Fibroblast of lung (primary cell): Measurements from ENCODE around the gene DRC3. TPM values are rescaled to one million over a fixed set of nuclear protein-coding genes. Genes with fewer than 3 reads are reported as not detected.

ENCODE experiments used
- DNase-seq, 2 donors: peaks; one replicate each; pipeline versions ENCODE4 v3.0.0 to v3.0.0-alpha.2; 2010; ENCODE audit warnings: low read depth in 2 of 2
- H2AFZ ChIP-seq: 2 replicates; pipeline ENCODE4 v1.5.1; 2012; ENCODE audit warnings: low read length, control low read depth, inconsistent platforms
- H3K27ac ChIP-seq: 2 replicates; pipeline ENCODE4 v1.5.1; 2011; ENCODE audit warnings: low read length, control low read depth; ENCODE audit not compliant: insufficient read depth
- H3K27me3 ChIP-seq: 2 replicates; pipeline ENCODE4 v1.5.1; 2011; ENCODE audit warnings: mild to moderate bottlenecking, low read length; ENCODE audit not compliant: control insufficient read depth, insufficient read depth
- H3K36me3 ChIP-seq: 2 replicates; pipeline ENCODE4 v1.5.1; 2011; ENCODE audit warnings: low read length; ENCODE audit not compliant: control insufficient read depth, insufficient read depth
- H3K4me1 ChIP-seq: 2 replicates; pipeline ENCODE4 v1.5.1; 2011; ENCODE audit warnings: low read length; ENCODE audit not compliant: control insufficient read depth, insufficient read depth; ENCODE audit errors: extremely low read depth
- H3K4me2 ChIP-seq: 2 replicates; pipeline ENCODE4 v1.5.1; 2011; ENCODE audit warnings: low read length, control low read depth; ENCODE audit not compliant: insufficient read depth; ENCODE audit errors: extremely low read depth
- H3K4me3 ChIP-seq, 4 experiments: fragments of 200-600 bp in 1 of 4; sonication (generic) in 1 of 4; replicated peaks in 1 of 4; 2 replicates each; pipeline ENCODE4 v1.5.1; 2011 to 2016; ENCODE audit warnings: low read length in 4 of 4, low read depth in 3 of 4, mild to moderate bottlenecking in 3 of 4, control low read depth in 2 of 4, inconsistent platforms in 1 of 4, mixed read lengths in 1 of 4; ENCODE audit not compliant: insufficient read depth in 1 of 4; ENCODE audit errors: control extremely low read depth in 1 of 4
- H3K79me2 ChIP-seq: 2 replicates; pipeline ENCODE4 v1.5.1; 2012; ENCODE audit warnings: mild to moderate bottlenecking, low read length, inconsistent platforms; ENCODE audit not compliant: control insufficient read depth, insufficient read depth
- H3K9ac ChIP-seq: 2 replicates; pipeline ENCODE4 v1.5.1; 2011; ENCODE audit warnings: mild to moderate bottlenecking, low read length, control low read depth; ENCODE audit not compliant: insufficient read depth
- H3K9me3 ChIP-seq: 2 replicates; pipeline ENCODE4 v1.5.1; 2012; ENCODE audit warnings: low read depth, low read length; ENCODE audit not compliant: control insufficient read depth, insufficient read depth
- H4K20me1 ChIP-seq: 2 replicates; pipeline ENCODE4 v1.5.1; 2011; ENCODE audit warnings: low read length; ENCODE audit not compliant: control insufficient read depth, insufficient read depth; ENCODE audit errors: extremely low read depth
- CTCF ChIP-seq, 2 donors: IDR thresholded peaks in 1 of 2; conservative IDR thresholded peaks in 1 of 2; 1 replicate in 1 of 2; 2 replicates in 1 of 2; pipeline ENCODE4 v1.5.1; 2011 to 2012; ENCODE audit warnings: low read length in 2 of 2, control low read depth in 1 of 2, inconsistent platforms in 1 of 2, low read depth in 1 of 2, mild to moderate bottlenecking in 1 of 2
- EZH2 ChIP-seq: IDR thresholded peaks from 2 replicates; pipeline ENCODE4 v1.5.1; 2012; ENCODE audit warnings: low read length, control low read depth, mild to moderate bottlenecking; ENCODE audit errors: missing control alignments
- polyA plus RNA-seq, 2 donors: library from polyadenylated mRNA; depleted of rRNA in 1 of 2; stranded (reverse) in 1 of 2; unstranded in 1 of 2; fragments of >200 nt; gene quantifications; 2 replicates each; pipeline ENCODE4 v1.2.1, GENCODE V29; 2011 to 2012; ENCODE audit warnings: missing spikeins in 1 of 2
- total RNA-seq: library from RNA; depleted of rRNA; stranded (reverse); fragments of >200 nt; gene quantifications from 2 replicates; pipeline ENCODE4 v1.2.1, GENCODE V29; 2014

DRC3 gene
- total and polyA plus RNA-seq, 2 donors (not counting 1 experiment from before 2014, with no cell fraction given), result 0.33 to 0.37 TPM

GRCh38 chr17:18019838-18020154, 47.1 kb downstream of the DRC3 start:
- H4K20me1 ChIP-seq, result no peaks in the 10 kb centered on the region
- no peak overlapping the region for H3K9ac ChIP-seq
- no peaks in the 10 kb centered on the region for H3K79me2 ChIP-seq
- no peak overlapping the region for H2AFZ ChIP-seq
- no peak overlapping the region for H3K27ac ChIP-seq
- H3K9me3 ChIP-seq, result no peaks in the 10 kb centered on the region
- no peak for DNase-seq
- TF ChIP-seq CTCF (conservative IDR thresholded peaks at IDR 0.05 in 1 of 2, IDR thresholded peaks at IDR 0.05 in 1 of 2; ENCODE audit: low read depth in 1 of 2, low read length in 2 of 2) (no peak), EZH2 (no peak)
- no peak overlapping the region for H3K4me2 ChIP-seq
- H3K4me3 ChIP-seq, result no peak overlapping the region
- H3K4me1 ChIP-seq, result no peaks in the 10 kb centered on the region
- peaks cover 4% of the 10 kb centered on the region for H3K36me3 ChIP-seq
- H3K27me3 ChIP-seq, result no peaks in the 10 kb centered on the region

- Histone ChIP-seq H3K4me1 (peaks cover 2% of the 10 kb centered on the region), H4K20me1 (no peaks in the 10 kb centered on the region), H2AFZ (no peak overlapping the region), H3K4me3 (no peak overlapping the region), H3K9ac (no peak overlapping the region), H3K9me3 (no peaks in the 10 kb centered on the region), H3K27ac (no peak overlapping the region), H3K27me3 (no peaks in the 10 kb centered on the region), H3K36me3 (peaks cover 4% of the 10 kb centered on the region), H3K79me2 (no peaks in the 10 kb centered on the region), H3K4me2 (no peak overlapping the region)
- no peak for DNase-seq
- TF ChIP-seq CTCF (conservative IDR thresholded peaks at IDR 0.05 in 1 of 2, IDR thresholded peaks at IDR 0.05 in 1 of 2; ENCODE audit: low read depth in 1 of 2, low read length in 2 of 2) (no peak), EZH2 (no peak)
Measured at GRCh38 chr17:18020971-18021370, 48.3 kb downstream of the DRC3 start.

GRCh38 chr17:18021372-18021771, 48.7 kb downstream of the DRC3 start:
- no peak for DNase-seq
- peaks cover 4% of the 10 kb centered on the region for H3K36me3 ChIP-seq
- H3K9me3 ChIP-seq, result no peaks in the 10 kb centered on the region
- H3K9ac ChIP-seq, result no peak overlapping the region
- no peak overlapping the region for H3K27ac ChIP-seq
- no peaks in the 10 kb centered on the region for H3K27me3 ChIP-seq
- no peaks in the 10 kb centered on the region for H4K20me1 ChIP-seq
- no peak for TF ChIP-seq EZH2
- TF ChIP-seq CTCF (conservative IDR thresholded peaks at IDR 0.05 in 1 of 2, IDR thresholded peaks at IDR 0.05 in 1 of 2; ENCODE audit: low read depth in 1 of 2, low read length in 2 of 2), result no peak
- peaks cover 4% of the 10 kb centered on the region for H3K4me1 ChIP-seq
- H2AFZ ChIP-seq, result no peak overlapping the region
- H3K4me3 ChIP-seq, result no peak overlapping the region
- no peak overlapping the region for H3K4me2 ChIP-seq
- no peaks in the 10 kb centered on the region for H3K79me2 ChIP-seq
